Central memory CD4-positive, alpha-beta T cell (primary cell): Measurements from ENCODE around the gene RUBCNL.
"Not testable (repeated sequence)": the region's sequence is repeated elsewhere in the genome, so short reads cannot be mapped to it uniquely, and the experiment has no call there.

Experiments
- DNase-seq: peaks from one replicate; pipeline ENCODE4 v3.0.0; 2022
- total RNA-seq, 3 experiments: gene quantifications; one replicate each; lab custom pipeline; 2026; lab: John Stamatoyannopoulos, UW

Gene RUBCNL
- total RNA-seq, result 0 to 0.11 (median 0) reads per million in 3 experiments

- no peak for DNase-seq
These were observed at the start of gene RUBCNL for GRCh38 chr13:46387064-46387851. Gene RUBCNL, minus strand, starts transcription at chr13:46387252. Its CDS starts 14,777 bp downstream, at chr13:46372475.

DNA sequence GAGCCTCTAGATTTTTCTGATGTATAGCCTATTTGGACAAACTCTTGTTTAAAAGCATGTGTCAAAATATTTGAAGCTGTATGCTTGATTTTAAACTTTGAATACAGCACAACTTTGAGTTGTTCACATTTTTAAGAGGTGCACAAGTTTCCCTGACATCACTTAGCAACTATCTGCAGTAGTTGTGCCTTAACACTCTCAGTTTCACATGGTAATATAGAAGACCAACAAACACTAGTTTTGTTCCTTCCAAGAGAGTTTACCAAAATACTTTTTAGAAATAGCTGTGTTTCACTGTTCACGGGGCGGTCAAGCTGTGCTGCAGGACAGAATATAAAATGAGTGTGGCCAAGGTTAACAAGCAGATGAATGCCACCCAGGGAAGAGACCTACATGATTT, 42.5 kb upstream of the RUBCNL start:
- DNase-seq, result not testable (repeated sequence)

- DNase-seq, result no peak
These were observed 18.4 kb upstream of the RUBCNL start for GRCh38 chr13:46405457-46405856.

- no peak for DNase-seq
These were observed 17.7 kb upstream of the RUBCNL start for GRCh38 chr13:46404733-46405100.

DNA sequence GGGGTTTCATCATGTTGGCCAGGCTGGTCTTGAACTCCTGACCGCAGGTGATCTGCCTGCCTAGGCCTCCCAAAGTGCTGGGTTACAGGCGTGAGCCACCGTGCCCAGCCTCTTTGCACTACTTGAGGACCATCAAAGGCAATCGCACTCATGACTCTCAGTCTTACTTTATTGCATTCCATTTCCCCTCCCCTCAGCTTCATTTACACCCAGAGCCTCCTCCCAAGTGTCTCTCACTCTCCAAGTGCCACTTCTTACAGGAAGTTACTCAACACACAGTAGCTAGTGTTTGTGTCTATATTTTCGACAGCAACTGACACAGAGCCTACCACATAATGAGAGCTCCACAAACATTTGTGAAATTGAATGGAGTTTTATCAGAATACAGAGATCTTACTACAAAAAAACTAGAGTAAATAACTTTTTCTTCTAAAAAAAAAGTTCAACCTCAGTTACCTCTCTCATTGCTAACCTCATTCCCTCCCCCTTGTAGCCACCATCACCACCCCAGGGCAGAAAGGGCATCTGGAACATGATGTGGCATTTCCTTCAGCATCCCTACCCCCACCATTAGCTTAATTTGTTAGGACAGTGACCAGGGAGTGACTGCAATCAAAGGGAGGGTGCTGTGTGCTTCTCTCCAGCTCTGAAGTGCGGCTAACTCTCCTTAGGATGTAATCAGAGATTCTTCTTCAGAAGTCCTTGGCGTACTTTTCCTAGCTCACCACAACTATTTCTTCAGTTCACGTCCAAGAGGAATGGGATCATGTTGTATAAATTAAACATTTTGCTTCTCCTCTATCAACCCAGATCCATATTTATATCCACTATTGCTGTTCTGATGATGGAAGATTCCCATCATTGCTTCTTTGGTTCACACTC, 17.0 kb upstream of the RUBCNL start:
- no peak for DNase-seq

DNA sequence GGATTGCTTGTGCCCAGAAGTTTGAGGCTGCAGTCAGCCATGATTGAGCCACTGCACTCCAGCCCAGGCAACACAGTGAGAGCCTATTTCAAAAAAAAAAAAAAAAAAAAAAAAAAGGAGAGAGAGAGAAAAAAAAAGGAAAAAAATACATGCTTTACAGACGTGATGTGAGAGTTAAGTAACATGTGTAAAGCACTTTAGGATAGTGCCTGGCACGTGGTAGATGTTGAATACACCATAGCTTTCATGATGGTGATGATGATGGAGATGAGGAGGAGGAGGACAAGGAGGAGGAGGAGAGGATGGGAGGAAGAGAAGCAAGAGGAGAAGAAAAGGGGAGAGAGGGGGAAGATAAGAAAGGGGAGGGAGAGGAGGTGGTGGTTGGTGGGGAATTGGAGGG, 15.1 kb upstream of the RUBCNL start:
- DNase-seq, result no peak

- no peak for DNase-seq
These were observed 14.4 kb upstream of the RUBCNL start for GRCh38 chr13:46401432-46401831.

DNA sequence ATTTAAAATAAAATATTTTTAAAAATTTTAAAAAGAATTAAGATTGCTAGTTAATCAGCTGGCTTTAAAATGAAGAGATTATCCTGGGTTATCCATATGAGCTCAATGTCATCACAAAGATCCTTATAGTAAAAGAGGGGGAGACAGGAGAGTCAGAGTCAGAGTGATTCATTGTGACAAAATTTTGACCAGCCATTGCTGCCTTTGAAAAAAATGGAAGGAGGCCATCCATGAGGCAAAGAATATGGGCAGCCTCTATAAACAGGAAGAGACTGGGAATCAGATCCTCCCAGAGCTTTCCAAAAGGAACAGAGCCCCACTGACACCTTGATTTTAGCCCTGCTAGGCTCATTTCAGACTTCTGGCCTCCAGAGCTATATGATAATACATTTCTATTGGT, 9.3 kb upstream of the RUBCNL start:
- DNase-seq, result no peak

DNA sequence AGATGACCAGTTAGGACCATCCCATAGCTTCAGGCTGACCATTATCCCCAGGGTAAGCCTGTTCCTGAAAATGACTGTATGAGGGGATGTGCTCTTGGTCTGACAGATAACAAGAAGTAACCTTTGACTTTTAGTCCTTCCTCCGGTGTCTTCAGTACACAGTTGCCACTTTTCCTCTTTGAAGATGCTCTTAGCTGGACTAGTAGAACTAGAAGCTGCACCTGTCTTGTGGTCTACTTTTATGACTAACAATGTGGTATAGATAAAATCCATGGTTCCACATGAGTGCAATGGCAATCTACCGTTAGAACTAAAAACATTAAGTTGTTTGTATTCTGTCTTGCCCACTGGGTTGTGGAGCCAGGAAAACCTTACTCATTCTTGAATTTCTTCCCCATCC, 5.9 kb upstream of the RUBCNL start:
- no peak for DNase-seq

- no peak for DNase-seq
These were observed 2.7 kb upstream of the RUBCNL start for GRCh38 chr13:46389457-46390451.

DNA sequence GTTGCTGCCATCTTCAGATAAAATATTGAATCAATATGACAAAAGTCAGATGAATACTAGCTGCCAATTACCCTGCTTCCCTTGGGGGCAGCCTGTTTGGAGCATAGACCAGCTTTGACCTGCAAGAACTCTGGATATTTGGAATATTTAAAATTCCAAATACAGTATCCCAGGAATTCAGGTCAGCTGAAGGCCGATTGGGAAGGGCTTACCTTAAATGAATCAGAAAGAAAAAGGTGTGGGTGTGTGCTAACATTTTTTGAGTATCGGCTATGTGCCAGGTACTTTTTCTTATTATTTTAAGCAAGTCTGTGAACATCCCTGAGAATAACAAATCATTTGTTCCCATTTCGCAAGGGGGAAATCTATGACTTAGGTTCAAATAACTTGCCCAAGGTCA, 1.8 kb upstream of the RUBCNL start:
- no peak for DNase-seq

- DNase-seq, result no peak
These were observed 1.3 kb upstream of the RUBCNL start for GRCh38 chr13:46388308-46388707.

GRCh38 chr13:46386392-46387063, 524 bp downstream of the RUBCNL start:
- no peak for DNase-seq

DNA sequence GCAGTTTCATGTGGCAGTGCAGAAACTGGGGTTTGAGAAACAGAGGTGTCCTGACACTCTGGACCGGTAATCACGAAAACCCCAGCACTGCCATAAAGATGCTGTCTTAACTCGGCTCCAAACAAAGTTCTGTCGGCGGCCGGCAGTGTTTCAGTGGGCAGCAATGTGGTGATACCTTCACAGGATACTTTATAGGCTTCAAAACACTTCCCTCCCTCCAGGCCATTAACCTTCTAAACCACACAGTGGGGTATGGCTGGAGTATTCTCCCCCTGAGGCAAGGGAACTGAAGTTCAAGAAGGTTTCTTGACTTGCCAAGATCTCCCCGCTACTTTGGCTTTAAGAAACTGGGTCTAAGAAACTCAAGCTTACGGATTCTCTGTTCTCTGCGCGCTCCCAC, 1.1 kb downstream of the RUBCNL start:
- DNase-seq, result no peak

GRCh38 chr13:46383383-46383782, 3.7 kb downstream of the RUBCNL start:
- DNase-seq, result no peak

DNA sequence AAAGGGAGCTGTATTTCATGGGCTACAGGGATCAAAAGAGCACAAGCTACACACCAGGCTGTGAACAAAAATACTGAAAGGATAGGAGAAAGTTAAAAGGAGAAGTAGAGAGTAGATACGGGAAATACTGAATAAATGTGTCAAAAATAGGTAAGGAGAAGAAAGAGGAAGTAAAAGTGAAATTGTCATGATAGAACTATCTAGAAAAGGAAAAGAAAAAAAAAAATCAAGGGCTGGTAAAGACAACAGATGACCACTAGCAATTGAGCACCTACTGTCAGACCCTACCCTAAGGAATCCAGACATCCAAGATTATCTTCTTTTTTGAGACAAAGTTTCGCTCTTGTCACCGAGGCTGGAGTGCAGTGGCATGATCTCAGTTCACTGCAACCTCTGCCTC, 4.8 kb downstream of the RUBCNL start:
- DNase-seq, result no peak

DNA sequence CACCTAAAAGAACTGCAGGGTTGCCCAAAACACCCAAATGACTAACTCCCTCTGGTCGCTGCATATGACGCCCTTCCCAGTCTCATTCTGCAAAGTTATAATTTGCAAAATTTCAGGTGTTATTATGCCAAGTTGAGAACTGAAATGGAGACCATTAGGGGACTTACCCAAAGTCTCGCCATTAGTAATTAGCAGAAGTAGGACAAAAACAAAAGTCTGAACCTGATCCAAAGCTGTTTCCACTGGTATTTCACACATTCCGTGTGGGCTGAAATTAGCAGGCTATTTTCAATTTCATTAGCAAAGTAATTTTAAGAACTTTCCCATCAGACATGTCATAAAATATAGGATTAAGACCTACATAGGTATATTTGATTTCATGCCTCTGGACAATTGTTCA, 6.8 kb downstream of the RUBCNL start:
- no peak for DNase-seq

GRCh38 chr13:46379611-46380010, 7.4 kb downstream of the RUBCNL start:
- DNase-seq, result no peak

- no peak for DNase-seq
These were observed 8.6 kb downstream of the RUBCNL start for GRCh38 chr13:46378411-46378810.

GRCh38 chr13:46377554-46377953, 9.5 kb downstream of the RUBCNL start:
- no peak for DNase-seq

- no peak for DNase-seq
These were observed 12.3 kb downstream of the RUBCNL start for GRCh38 chr13:46374710-46375109.

- DNase-seq, result no peak
These were observed 13.4 kb downstream of the RUBCNL start for GRCh38 chr13:46373623-46374022.
